ENCODE measurements around the gene DCLK1.

GRCh38 chr13:35990196-35990595 lies 141.0 kb downstream of the DCLK1 start:
- TF ChIP-seq POLR2A (IDR thresholded peaks at IDR 0.05) (no peak), EP300 (IDR thresholded peaks at IDR 0.05) (no peak)
